Testis (tissue), 3 donors: ENCODE results near the gene DCST1. TPM values are rescaled to one million over a fixed set of nuclear protein-coding genes. Genes with fewer than 3 reads are reported as not detected.
A peak's percentile ranks its signal among the peaks of the same experiment; 100 is the strongest.

Experiments
- DNase-seq: peaks from one replicate; pipeline ENCODE4 v3.0.0-alpha.2; 2019
- H3K27ac ChIP-seq, 2 donors: fragments of 200-600 bp; sonication (generic); one replicate each; pipeline ENCODE4 v1.5.1; 2019
- H3K27me3 ChIP-seq: fragments of 200-600 bp; sonication (generic); one replicate; pipeline ENCODE4 v1.5.1; 2019
- H3K36me3 ChIP-seq: fragments of 200-600 bp; sonication (generic); one replicate; pipeline ENCODE4 v1.5.1; 2017; ENCODE audit warnings: low read depth; ENCODE audit errors: missing control alignments
- H3K4me1 ChIP-seq: fragments of 200-600 bp; sonication (generic); one replicate; pipeline ENCODE4 v1.5.1; 2019
- H3K4me3 ChIP-seq, 2 donors: fragments of 200-600 bp; sonication (generic); one replicate each; pipeline ENCODE4 v1.5.1; 2017 to 2019
- H3K9me3 ChIP-seq: fragments of 200-600 bp; sonication (generic); one replicate; pipeline ENCODE4 v1.5.1; 2017
- POLR2A ChIP-seq: fragments of 450-650 bp; IDR thresholded peaks from one replicate; pipeline ENCODE4 v1.6.1; 2017; ENCODE audit warnings: antibody characterized with exemption, mild to moderate bottlenecking, moderate library complexity
- WGBS, 2 donors: methylation state at CpG; one replicate each; pipeline ENCODE4 v1.1.5; 2018; 5-methylcytosine and 5-hydroxymethylcytosine counted together
- intact Hi-C: fragments of 100-400 bp; cut with DNase I; formaldehyde crosslinking; loops from one replicate; pipeline ENCODE4 v1.15.1; 2023; ENCODE audit warnings: low total_unique reads
- polyA plus RNA-seq: library from polyadenylated mRNA; stranded (reverse); fragments of 350-450 nt; fragmentation: Illumina TruSeq; extraction: RNeasy Lipid Tissue Mini Kit (QIAGEN cat#74804); gene quantifications from one replicate; pipeline ENCODE4 v1.2.3, GENCODE V29; 2014; ENCODE audit warnings: low read depth, low replicate concordance; ENCODE audit not compliant: insufficient read depth
- total RNA-seq, 2 donors: library from RNA; depleted of rRNA; stranded (reverse); fragments of >200 nt; gene quantifications; one replicate each; pipeline ENCODE4 v1.2.3, GENCODE V29; 2016
- TF ChIP-seq, protein P1 (sequence below), 3 experiments: fragments of 450-650 bp in 2 of 3; fragments of 200-600 bp in 1 of 3; sonication (generic) in 1 of 3; IDR thresholded peaks; one replicate each; pipeline ENCODE4 v1.5.1; 2016 to 2019; ENCODE audit warnings: antibody characterized with exemption in 3 of 3, mild to moderate bottlenecking in 2 of 3, moderate library complexity in 1 of 3

The DCST1 gene
- total and polyA plus RNA-seq, 3 donors from 2014 or later: 4.5 to 15.2 (median 9.4) TPM

DNA sequence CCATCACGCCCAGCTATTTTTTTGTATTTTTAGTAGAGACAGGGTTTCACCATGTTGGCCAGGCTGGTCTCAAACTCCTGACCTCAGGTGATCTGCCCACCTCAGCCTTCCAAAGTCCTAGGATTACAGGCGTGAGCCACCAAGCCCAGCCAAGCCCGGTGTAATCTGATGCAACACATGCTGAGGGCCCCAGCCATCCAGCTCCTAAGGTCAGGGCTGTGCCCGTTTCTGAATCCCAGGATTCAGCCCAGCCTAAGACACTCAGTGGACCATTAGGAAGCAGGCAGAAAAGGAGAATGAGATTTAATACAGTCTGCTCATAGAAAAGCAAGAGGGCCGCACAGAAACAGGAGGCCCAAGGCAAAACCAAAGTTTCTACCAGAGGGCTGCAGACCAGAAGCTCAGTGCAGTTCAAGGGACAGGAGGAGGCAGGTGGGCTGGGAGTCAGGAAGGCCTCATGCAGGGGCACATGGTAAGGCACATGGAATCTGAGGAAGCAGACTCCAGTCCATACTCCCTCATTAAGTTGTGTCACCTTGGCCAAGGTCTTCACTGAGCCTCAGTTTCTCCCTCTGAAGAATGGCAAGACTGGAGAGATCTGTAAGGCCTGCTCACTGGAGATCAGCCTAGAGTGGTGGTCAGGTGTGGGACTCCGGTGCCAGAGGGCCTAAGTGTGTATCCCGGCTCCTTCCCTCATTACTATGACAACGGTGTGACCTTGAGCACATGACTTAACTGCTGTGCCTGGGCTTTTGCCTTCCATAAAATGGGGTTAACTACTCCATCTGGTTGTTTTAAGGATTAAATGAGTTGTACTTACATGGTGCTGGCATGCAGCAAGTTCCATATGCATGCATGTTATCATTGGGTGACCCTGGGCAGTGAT, 15.1 kb downstream of the DCST1 start:
- peaks cover 21% of the 10 kb centered on the region for H3K4me1 ChIP-seq
- no peaks in the 10 kb centered on the region for H3K27me3 ChIP-seq
- 87 to 92% methylated on average over 6 to 8 of the region's 8 CpGs for WGBS, 2 donors
- intact Hi-C loops: no loop called here
- TF ChIP-seq POLR2A: no peak
- TF ChIP-seq, protein P1, sequence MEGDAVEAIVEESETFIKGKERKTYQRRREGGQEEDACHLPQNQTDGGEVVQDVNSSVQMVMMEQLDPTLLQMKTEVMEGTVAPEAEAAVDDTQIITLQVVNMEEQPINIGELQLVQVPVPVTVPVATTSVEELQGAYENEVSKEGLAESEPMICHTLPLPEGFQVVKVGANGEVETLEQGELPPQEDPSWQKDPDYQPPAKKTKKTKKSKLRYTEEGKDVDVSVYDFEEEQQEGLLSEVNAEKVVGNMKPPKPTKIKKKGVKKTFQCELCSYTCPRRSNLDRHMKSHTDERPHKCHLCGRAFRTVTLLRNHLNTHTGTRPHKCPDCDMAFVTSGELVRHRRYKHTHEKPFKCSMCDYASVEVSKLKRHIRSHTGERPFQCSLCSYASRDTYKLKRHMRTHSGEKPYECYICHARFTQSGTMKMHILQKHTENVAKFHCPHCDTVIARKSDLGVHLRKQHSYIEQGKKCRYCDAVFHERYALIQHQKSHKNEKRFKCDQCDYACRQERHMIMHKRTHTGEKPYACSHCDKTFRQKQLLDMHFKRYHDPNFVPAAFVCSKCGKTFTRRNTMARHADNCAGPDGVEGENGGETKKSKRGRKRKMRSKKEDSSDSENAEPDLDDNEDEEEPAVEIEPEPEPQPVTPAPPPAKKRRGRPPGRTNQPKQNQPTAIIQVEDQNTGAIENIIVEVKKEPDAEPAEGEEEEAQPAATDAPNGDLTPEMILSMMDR (IDR thresholded peaks at IDR 0.05): no peak
- no peaks in the 10 kb centered on the region for H3K36me3 ChIP-seq
- H3K4me3 ChIP-seq: no peak overlapping the region
- no peaks in the 10 kb centered on the region for H3K9me3 ChIP-seq
- DNase-seq: no peak
- H3K27ac ChIP-seq: no peak overlapping the region

DNA sequence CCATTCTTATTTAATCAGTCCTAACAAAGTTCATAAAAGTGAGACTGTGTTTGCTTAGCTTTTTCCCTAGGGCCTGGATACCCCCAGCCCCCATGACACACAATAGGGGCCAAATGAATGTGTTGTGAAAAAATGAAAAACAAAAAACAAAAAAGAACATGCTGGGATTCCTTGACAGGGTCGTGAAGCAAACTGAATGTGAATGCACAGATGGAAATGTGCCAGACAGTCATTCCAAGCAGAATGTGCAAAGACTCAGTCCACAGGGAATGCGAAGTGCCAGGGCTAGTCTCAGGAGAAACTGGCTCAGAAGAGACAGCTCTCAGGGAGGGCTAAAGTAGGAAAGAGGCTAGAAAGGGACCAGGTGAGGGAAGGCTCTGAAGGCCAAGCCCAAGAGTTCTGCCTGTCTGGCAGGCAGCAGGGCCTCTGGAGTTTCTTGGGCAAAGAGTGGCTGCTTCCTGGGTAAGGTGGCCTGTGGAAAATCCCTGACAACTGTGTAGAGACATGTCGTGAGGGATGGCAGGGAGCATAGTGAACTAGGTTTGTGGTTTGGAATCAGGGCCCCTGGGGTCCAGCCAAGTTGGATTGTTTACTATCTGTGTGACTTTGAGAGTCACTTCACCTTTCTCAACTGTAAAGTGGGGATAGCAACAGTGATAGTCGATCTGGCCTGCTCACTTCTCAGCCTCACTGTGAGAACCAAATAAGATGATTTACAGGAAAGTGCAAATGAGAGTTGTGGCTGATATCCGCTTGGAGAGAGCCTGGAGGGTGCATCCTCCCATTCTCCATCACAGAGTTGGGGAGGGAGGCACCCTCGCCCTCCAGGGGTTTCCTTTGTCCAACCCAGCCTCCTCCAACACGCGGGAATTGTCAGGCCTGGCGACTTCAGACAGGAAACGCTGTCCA, 16.3 kb downstream of the DCST1 start:
- H3K9me3 ChIP-seq: no peaks in the 10 kb centered on the region

DNA sequence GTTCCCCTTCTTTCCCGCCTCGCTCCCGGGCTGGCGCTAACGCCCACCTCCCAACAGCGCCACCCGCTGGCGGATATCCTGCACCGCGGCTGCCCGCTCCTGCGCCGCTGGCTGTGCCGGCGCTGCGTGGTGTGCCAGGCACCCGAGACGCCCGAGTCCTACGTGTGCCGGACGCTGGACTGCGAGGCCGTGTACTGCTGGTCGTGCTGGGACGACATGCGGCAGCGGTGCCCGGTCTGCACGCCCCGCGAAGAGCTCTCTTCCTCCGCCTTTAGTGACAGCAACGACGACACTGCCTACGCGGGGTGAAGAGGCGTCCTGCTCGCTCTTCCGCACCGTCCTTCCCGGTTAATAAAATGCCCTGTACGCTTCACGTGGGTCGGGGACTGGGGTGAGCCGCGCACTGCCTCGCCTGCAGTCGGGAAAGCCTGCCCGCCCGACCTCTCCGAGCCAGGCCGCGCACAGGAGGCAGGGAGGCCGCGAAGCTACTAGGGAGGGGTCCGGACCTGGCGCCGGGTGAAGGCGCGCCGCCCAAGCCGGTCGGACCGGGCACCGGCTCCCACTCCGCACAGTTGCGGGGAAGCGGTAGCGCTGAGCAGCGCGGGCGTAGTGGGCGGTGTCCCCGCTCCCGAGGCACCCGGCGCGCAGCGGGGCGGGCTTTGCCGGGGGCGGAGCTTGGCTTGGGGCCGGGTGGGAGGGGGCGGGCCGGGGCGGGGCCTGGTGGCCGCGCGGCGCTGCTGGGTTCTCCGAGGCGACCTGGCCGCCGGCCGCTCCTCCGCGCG, 17.1 kb downstream of the DCST1 start, which contains the start of gene ADAM15:
Gene ADAM15 (plus strand): TSS at position 757 of the 782 bp plus-strand sequence. CDS start 71 bp downstream, outside the sequence.
- Histone ChIP-seq H3K36me3 (no peaks in the 10 kb centered on the region), H3K4me1 (peaks cover 21% of the 10 kb centered on the region), H3K27ac (peak within 1 kb of the TSS; percentile 73 to 88), H3K27me3 (no peaks in the 10 kb centered on the region), H3K9me3 (no peaks in the 10 kb centered on the region), H3K4me3 (peak within 1 kb of the TSS; percentile 67 to 82)
- TF ChIP-seq POLR2A: no peak
- TF ChIP-seq, protein P1 (IDR thresholded peaks at IDR 0.05): peak; percentile 91 to 95 (median 94)
- WGBS, 2 donors: 0% methylated on average over 63 of the region's 99 CpGs; no CpG with 5 or more reads in 1 of the 2 donors
- peak; percentile 88 for DNase-seq
- intact Hi-C loops: no loop called here

More for the DNA sequence above, 16.3 kb downstream of the DCST1 start:
- DNase-seq: no peak
- intact Hi-C loops: no loop called here
- peak overlapping the region; percentile 73 to 88 for H3K27ac ChIP-seq
- H3K27me3 ChIP-seq: no peaks in the 10 kb centered on the region
- H3K4me1 ChIP-seq: peaks cover 21% of the 10 kb centered on the region
- peak overlapping the region; percentile 67 to 82 for H3K4me3 ChIP-seq
- TF ChIP-seq, protein P1 (IDR thresholded peaks at IDR 0.05): no peak
- TF ChIP-seq POLR2A: no peak
- 16 to 33% methylated on average over 4 to 10 of the region's 10 CpGs for WGBS, 2 donors
- H3K36me3 ChIP-seq: no peaks in the 10 kb centered on the region

DNA sequence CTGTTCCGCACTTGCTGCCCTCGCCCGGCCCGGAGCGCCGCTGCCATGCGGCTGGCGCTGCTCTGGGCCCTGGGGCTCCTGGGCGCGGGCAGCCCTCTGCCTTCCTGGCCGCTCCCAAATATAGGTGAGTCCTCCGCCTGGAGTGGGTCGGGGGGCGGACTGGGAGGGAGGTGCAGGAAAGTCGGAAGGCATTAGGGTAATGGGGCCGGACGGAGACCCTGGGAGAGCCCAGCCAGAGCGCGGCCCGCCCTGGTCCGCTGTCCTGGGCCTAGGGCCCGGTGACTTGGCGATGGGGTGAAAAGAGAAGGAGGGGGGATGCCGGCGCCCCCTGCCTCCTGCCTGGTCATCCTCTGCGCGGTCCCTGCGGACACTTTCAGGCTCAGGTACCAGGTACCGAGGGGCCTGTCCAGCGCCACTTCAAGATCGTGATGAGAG, 17.7 kb downstream of the DCST1 start:
- intact Hi-C loops: no loop called here
- WGBS, 2 donors: 0 to 1% methylated on average over 15 to 31 of the region's 31 CpGs

More for the DNA sequence above, 17.7 kb downstream of the DCST1 start:
- peak overlapping the region; percentile 67 to 88 for H3K27ac ChIP-seq
- TF ChIP-seq, protein P1 (IDR thresholded peaks at IDR 0.05): no peak
- TF ChIP-seq POLR2A: no peak
- H3K36me3 ChIP-seq: no peaks in the 10 kb centered on the region
- H3K4me3 ChIP-seq: peak overlapping the region; percentile 67 to 82
- H3K9me3 ChIP-seq: no peaks in the 10 kb centered on the region
- H3K27me3 ChIP-seq: no peaks in the 10 kb centered on the region
- peaks cover 21% of the 10 kb centered on the region for H3K4me1 ChIP-seq
- no peak for DNase-seq
